OCI-LY3 (cell line): Measurements from ENCODE around the gene TCEAL3.
A peak's percentile ranks its signal among the peaks of the same experiment; 100 is the strongest.
"Not testable (repeated sequence)": the region's sequence is repeated elsewhere in the genome, so short reads cannot be mapped to it uniquely, and the experiment has no call there.

ENCODE experiments used
- H2AFZ ChIP-seq: fragments of 200-600, 300-600 bp; shearing (Covaris generic); 2 replicates; pipeline ENCODE4 v1.6.0; 2014; ENCODE audit warnings: antibody characterized with exemption, low read depth, low read length
- H3K27ac ChIP-seq: fragments of 200-600, 300-600 bp; sonication (generic); 2 replicates; pipeline ENCODE4 v1.5.1; 2014; ENCODE audit warnings: mild to moderate bottlenecking, low read length, moderate library complexity, mixed read lengths
- H3K27me3 ChIP-seq: fragments of 200-600, 300-600 bp; sonication (generic); 2 replicates; pipeline ENCODE4 v1.6.1; 2014; ENCODE audit warnings: low read depth, low read length, mixed read lengths
- H3K36me3 ChIP-seq: fragments of 200-600, 300-600 bp; sonication (generic); replicated peaks from 2 replicates; pipeline ENCODE3; 2014; ENCODE audit warnings: low read depth, low read length, mixed read lengths
- H3K4me1 ChIP-seq: fragments of 300-600, 200-600 bp; sonication (generic); 2 replicates; pipeline ENCODE4 v1.6.1; 2014; ENCODE audit warnings: low read length, mixed read lengths
- H3K4me2 ChIP-seq: fragments of 200-600, 300-600 bp; sonication (generic); 2 replicates; pipeline ENCODE4 v1.6.1; 2014; ENCODE audit warnings: low read length, mixed read lengths
- H3K4me3 ChIP-seq: fragments of 300-600, 200-600 bp; sonication (generic); 2 replicates; pipeline ENCODE4 v1.5.1; 2014; ENCODE audit warnings: antibody characterized with exemption, mild to moderate bottlenecking, low read length, moderate library complexity
- H3K79me2 ChIP-seq: fragments of 300-600, 200-600 bp; shearing (Covaris generic); 2 replicates; pipeline ENCODE4 v1.6.1; 2014; ENCODE audit warnings: mild to moderate bottlenecking, low read length, mixed read lengths
- H3K9ac ChIP-seq: fragments of 300-600, 200-600 bp; shearing (Covaris generic); 2 replicates; pipeline ENCODE4 v1.6.0; 2014; ENCODE audit warnings: mild to moderate bottlenecking, low read length, moderate library complexity
- H3K9me3 ChIP-seq: fragments of 200-600, 300-600 bp; shearing (Covaris generic); 2 replicates; pipeline ENCODE4 v1.6.1; 2014; ENCODE audit warnings: low read length, mixed read lengths; ENCODE audit not compliant: insufficient read depth
- H4K20me1 ChIP-seq: fragments of 200-600, 300-600 bp; sonication (generic); 2 replicates; pipeline ENCODE4 v1.6.1; 2016; ENCODE audit warnings: low read length, mixed read lengths; ENCODE audit not compliant: insufficient read depth
- EZH2phosphoT487 ChIP-seq: fragments of 200-600 bp; shearing (Covaris generic); IDR thresholded peaks from 2 replicates; pipeline ENCODE4 v1.6.1; 2018; ENCODE audit warnings: antibody characterized with exemption, mixed run types, low read depth
- TF ChIP-seq, protein P1 (sequence below): fragments of 200-600, 300-600 bp; sonication (generic); IDR thresholded peaks from 2 replicates; pipeline ENCODE4 v1.5.1; 2014; ENCODE audit warnings: antibody characterized with exemption, low read length, low read depth

The TCEAL3 gene

DNA sequence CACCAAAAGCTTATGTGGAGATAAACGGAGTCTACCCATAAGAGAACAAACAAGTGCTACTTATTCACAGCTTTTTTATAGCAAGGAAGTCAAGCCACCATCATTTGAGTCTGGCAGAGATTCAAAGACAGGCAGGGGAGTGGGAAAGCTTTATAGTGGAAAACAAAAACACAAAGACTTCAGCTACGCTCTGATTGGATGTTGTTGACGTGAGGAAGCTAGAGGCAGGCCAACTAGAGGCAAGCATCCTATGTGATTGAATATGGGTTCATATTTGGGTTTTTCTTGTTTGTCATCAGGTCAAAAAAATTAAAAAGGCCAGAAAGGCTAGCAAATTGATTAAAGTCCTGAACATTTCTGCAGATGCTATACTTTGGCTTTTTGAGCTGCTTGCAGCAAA, 23.2 kb upstream of the TCEAL3 start:
- Histone ChIP-seq H3K4me1 (peaks cover 3% of the 10 kb centered on the region; the same call in 1 of the 2 replicates), H3K4me2 (peak overlapping the region; percentile 83), H4K20me1 (no peaks in the 10 kb centered on the region), H3K79me2 (0 out of 2 replicates have a peak, but pooled peaks cover 2% of the 10 kb centered on the region), H3K9ac (peak overlapping the region; percentile 73; the same call in 1 of the 2 replicates), H3K4me3 (peak overlapping the region; percentile 98), H3K27ac (no peak overlapping the region), H3K27me3 (no peaks in the 10 kb centered on the region), H3K36me3 (no peaks in the 10 kb centered on the region), H2AFZ (peak overlapping the region; percentile 100), H3K9me3 (no peaks in the 10 kb centered on the region)
- TF ChIP-seq, protein P1, sequence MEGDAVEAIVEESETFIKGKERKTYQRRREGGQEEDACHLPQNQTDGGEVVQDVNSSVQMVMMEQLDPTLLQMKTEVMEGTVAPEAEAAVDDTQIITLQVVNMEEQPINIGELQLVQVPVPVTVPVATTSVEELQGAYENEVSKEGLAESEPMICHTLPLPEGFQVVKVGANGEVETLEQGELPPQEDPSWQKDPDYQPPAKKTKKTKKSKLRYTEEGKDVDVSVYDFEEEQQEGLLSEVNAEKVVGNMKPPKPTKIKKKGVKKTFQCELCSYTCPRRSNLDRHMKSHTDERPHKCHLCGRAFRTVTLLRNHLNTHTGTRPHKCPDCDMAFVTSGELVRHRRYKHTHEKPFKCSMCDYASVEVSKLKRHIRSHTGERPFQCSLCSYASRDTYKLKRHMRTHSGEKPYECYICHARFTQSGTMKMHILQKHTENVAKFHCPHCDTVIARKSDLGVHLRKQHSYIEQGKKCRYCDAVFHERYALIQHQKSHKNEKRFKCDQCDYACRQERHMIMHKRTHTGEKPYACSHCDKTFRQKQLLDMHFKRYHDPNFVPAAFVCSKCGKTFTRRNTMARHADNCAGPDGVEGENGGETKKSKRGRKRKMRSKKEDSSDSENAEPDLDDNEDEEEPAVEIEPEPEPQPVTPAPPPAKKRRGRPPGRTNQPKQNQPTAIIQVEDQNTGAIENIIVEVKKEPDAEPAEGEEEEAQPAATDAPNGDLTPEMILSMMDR = no peak
- TF ChIP-seq EZH2phosphoT487 = no peak

DNA sequence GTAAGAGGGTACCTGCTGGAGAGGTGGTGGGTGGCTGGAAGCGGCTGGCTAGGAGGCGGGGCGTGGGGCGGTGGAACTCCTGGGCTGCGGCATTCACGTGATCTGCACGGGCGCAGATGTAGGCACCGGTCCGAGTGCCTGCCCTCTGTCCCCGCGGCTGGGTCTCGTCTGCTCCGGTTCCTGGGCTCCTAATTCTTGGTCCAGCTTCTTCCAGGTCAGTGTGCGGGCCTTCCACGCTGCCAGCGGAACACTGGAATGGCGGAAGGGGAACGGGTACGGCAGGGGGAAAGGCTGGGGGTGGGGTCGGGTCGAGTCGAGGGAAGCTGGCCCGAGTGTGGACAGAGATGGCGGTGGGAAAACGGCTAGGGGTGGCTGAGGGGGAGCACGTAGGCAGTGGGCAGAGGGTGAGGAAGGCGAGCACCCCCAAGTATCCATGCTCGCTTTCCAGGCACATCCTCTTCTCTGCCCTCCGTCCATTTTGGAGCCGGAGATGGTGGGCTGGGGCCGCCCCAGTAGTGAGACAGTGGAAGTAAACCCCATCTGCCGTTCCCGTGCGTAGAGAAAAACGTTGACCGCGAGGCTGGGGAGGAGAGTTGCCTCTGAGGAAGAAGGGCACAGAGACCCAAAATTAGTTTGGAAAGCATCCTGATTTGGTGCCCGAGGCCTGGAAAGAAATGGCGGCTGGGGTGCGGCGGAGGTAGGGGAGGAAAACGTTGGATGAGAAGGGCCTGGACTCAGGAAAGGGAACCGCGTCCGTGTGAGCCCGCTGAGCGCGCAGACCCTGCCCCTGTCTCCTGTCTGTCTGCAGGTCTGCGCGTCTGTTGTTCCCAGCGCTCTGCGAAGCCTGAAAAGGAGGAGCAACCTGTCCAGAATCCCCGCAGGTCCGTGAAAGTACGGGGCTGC, 22.1 kb upstream of the TCEAL3 start, which contains the start of gene TCEAL4:
TCEAL4 (plus strand) TSS at position 105 of the 903 bp plus-strand sequence. CDS start 1,161 bp downstream, outside the sequence.
- Histone ChIP-seq H3K4me3 (peak within 1 kb of the TSS; percentile 98), H3K36me3 (no peaks in the 10 kb centered on the region), H2AFZ (peak within 1 kb of the TSS; percentile 100), H4K20me1 (no peaks in the 10 kb centered on the region), H3K79me2 (0 out of 2 replicates have a peak, but pooled peaks cover 2% of the 10 kb centered on the region), H3K9ac (peak within 1 kb of the TSS; percentile 73), H3K4me1 (peaks cover 3% of the 10 kb centered on the region; the same call in 1 of the 2 replicates), H3K27me3 (no peaks in the 10 kb centered on the region), H3K27ac (no peak within 1 kb of the TSS), H3K9me3 (no peaks in the 10 kb centered on the region), H3K4me2 (peak within 1 kb of the TSS; percentile 83)
- TF ChIP-seq EZH2phosphoT487 = no peak
- TF ChIP-seq, protein P1 = no peak

GRCh38 chrX:103586314-103586646, 21.5 kb upstream of the TCEAL3 start:
- TF ChIP-seq, protein P1 = no peak
- TF ChIP-seq EZH2phosphoT487 = no peak
- Histone ChIP-seq H3K9ac (no peak overlapping the region), H3K27ac (no peak overlapping the region)

DNA sequence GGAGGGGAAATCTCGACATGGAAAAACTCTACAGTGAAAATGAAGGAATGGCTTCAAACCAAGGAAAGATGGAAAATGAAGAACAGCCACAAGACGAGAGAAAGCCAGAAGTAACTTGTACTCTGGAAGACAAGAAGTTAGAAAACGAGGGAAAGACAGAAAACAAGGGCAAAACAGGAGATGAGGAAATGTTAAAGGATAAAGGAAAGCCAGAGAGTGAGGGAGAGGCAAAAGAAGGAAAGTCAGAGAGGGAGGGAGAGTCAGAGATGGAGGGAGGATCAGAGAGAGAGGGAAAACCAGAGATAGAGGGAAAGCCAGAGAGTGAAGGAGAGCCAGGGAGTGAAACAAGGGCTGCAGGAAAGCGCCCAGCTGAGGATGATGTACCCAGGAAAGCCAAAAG, 21.1 kb upstream of the TCEAL3 start:
- TF ChIP-seq, protein P1 = no peak
- no peak for TF ChIP-seq EZH2phosphoT487
- no peak overlapping the region for H3K4me2 ChIP-seq
- H3K4me1 ChIP-seq = peaks cover 3% of the 10 kb centered on the region; the same call in 1 of the 2 replicates
- H3K9ac ChIP-seq = no peak overlapping the region
- no peak overlapping the region for H3K27ac ChIP-seq
- H3K9me3 ChIP-seq = no peaks in the 10 kb centered on the region
- no peak overlapping the region for H3K4me3 ChIP-seq
- H3K79me2 ChIP-seq = 0 out of 2 replicates have a peak, but pooled peaks cover 2% of the 10 kb centered on the region
- no peaks in the 10 kb centered on the region for H4K20me1 ChIP-seq
- no peak overlapping the region for H2AFZ ChIP-seq
- H3K27me3 ChIP-seq = no peaks in the 10 kb centered on the region
- H3K36me3 ChIP-seq = no peaks in the 10 kb centered on the region

More at GRCh38 chrX:103586314-103586646, 21.5 kb upstream of the TCEAL3 start:
- Histone ChIP-seq H3K4me3 (peak overlapping the region; percentile 98), H3K4me2 (peak overlapping the region; percentile 83), H3K4me1 (peaks cover 3% of the 10 kb centered on the region; the same call in 1 of the 2 replicates), H3K79me2 (0 out of 2 replicates have a peak, but pooled peaks cover 2% of the 10 kb centered on the region), H3K36me3 (no peaks in the 10 kb centered on the region), H3K27me3 (no peaks in the 10 kb centered on the region), H4K20me1 (no peaks in the 10 kb centered on the region), H3K9me3 (no peaks in the 10 kb centered on the region), H2AFZ (no peak overlapping the region)

DNA sequence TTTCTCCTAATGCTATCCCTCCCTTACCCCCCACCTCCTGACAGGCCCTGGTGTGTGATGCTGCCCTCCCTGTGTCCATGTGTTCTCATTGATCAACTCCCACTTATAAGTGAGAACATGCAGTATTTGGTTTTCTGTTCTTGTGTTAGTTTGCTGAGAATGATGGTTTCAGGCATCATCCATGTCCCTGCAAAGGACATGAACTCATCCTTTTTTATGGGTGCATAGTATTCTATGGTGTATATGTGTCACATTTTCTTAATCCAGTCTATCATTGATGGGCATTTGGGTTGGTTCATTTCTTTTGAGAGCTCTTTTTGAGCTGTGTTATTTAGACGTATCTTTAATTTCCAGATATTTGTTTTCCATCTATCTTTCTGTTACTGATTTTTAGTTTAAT, 15.5 kb upstream of the TCEAL3 start:
- H3K79me2 ChIP-seq, H3K27ac ChIP-seq, H3K36me3 ChIP-seq, H4K20me1 ChIP-seq, H3K27me3 ChIP-seq, H3K9me3 ChIP-seq, H3K4me1 ChIP-seq, H2AFZ ChIP-seq, H3K9ac ChIP-seq, H3K4me2 ChIP-seq, H3K4me3 ChIP-seq: not testable (repeated sequence)

GRCh38 chrX:103595202-103595601, 12.6 kb upstream of the TCEAL3 start:
- not testable (repeated sequence) for H3K79me2 ChIP-seq, H3K9me3 ChIP-seq, H3K27ac ChIP-seq, H3K4me1 ChIP-seq, H3K4me3 ChIP-seq, H3K36me3 ChIP-seq, H4K20me1 ChIP-seq, H3K27me3 ChIP-seq, H2AFZ ChIP-seq, H3K9ac ChIP-seq, H3K4me2 ChIP-seq
